NB4 (cell line): ENCODE results near the gene ANKRD65.

Source experiments
- POLR2A ChIP-seq: IDR thresholded peaks from 2 replicates; pipeline ENCODE4 v1.6.1; 2011; ENCODE audit warnings: mild to moderate bottlenecking; ENCODE audit not compliant: insufficient read length; ENCODE audit errors: extremely low read depth
- TF ChIP-seq, protein P1 (sequence below): IDR thresholded peaks from one replicate; pipeline ENCODE4 v1.5.1; 2012; ENCODE audit warnings: low read depth, low read length
- TF ChIP-seq, protein P2 (sequence below): IDR thresholded peaks from 2 replicates; pipeline ENCODE4 v1.6.1; 2011; ENCODE audit warnings: low read depth, low read length

- TF ChIP-seq, protein P1, sequence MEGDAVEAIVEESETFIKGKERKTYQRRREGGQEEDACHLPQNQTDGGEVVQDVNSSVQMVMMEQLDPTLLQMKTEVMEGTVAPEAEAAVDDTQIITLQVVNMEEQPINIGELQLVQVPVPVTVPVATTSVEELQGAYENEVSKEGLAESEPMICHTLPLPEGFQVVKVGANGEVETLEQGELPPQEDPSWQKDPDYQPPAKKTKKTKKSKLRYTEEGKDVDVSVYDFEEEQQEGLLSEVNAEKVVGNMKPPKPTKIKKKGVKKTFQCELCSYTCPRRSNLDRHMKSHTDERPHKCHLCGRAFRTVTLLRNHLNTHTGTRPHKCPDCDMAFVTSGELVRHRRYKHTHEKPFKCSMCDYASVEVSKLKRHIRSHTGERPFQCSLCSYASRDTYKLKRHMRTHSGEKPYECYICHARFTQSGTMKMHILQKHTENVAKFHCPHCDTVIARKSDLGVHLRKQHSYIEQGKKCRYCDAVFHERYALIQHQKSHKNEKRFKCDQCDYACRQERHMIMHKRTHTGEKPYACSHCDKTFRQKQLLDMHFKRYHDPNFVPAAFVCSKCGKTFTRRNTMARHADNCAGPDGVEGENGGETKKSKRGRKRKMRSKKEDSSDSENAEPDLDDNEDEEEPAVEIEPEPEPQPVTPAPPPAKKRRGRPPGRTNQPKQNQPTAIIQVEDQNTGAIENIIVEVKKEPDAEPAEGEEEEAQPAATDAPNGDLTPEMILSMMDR, result no peak
- no peak for TF ChIP-seq POLR2A
- TF ChIP-seq, protein P2, sequence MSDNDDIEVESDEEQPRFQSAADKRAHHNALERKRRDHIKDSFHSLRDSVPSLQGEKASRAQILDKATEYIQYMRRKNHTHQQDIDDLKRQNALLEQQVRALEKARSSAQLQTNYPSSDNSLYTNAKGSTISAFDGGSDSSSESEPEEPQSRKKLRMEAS, result no peak
Measured at GRCh38 chr1:1420654-1421141, 378 bp downstream of the ANKRD65 start.
